ENCODE measurements around the gene CENPP. TPM values are rescaled to one million over a fixed set of nuclear protein-coding genes. Genes with fewer than 3 reads are reported as not detected.

CENPP gene
- total RNA-seq, 1 donor from 2014 or later, result 4.5 TPM

DNA sequence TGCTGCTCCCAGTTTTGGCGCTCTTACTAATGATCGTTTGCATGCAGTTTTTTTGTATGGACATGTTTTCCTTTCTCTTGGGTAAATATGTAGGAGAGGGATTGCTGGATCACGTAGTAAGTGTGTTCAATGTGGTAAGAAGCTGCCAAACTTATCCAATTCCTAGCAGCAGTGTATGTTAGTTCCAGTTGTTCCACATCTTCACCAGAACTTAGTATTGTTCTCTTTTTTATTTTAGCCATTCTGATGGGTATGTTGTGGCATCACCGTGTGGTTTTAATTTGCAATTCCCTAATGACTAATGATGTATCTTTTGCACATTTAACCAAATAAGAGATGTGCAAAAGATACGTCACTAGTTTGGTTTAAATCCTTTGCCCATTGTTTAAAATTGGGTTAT, 278.2 kb downstream of the CENPP start:
- H3K4me1 Mint-ChIP-seq (ENCODE audit: unreplicated experiment), result peaks cover 8% of the 10 kb centered on the region
- H3K27ac Mint-ChIP-seq (ENCODE audit: unreplicated experiment), result no peak overlapping the region
- no peak overlapping the region for H3K4me3 Mint-ChIP-seq (ENCODE audit: unreplicated experiment)
- no peaks in the 10 kb centered on the region for H3K9me3 Mint-ChIP-seq (ENCODE audit: unreplicated experiment)
- no peak for DNase-seq (ENCODE audit: low spot score)
- TF ChIP-seq, protein P1, sequence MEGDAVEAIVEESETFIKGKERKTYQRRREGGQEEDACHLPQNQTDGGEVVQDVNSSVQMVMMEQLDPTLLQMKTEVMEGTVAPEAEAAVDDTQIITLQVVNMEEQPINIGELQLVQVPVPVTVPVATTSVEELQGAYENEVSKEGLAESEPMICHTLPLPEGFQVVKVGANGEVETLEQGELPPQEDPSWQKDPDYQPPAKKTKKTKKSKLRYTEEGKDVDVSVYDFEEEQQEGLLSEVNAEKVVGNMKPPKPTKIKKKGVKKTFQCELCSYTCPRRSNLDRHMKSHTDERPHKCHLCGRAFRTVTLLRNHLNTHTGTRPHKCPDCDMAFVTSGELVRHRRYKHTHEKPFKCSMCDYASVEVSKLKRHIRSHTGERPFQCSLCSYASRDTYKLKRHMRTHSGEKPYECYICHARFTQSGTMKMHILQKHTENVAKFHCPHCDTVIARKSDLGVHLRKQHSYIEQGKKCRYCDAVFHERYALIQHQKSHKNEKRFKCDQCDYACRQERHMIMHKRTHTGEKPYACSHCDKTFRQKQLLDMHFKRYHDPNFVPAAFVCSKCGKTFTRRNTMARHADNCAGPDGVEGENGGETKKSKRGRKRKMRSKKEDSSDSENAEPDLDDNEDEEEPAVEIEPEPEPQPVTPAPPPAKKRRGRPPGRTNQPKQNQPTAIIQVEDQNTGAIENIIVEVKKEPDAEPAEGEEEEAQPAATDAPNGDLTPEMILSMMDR (IDR thresholded peaks at IDR 0.05; ENCODE audit: unreplicated experiment), result no peak
- peaks cover 7% of the 10 kb centered on the region for H3K27me3 Mint-ChIP-seq (ENCODE audit: unreplicated experiment)
- H3K36me3 Mint-ChIP-seq (ENCODE audit: low read depth, unreplicated experiment), result peaks cover 10% of the 10 kb centered on the region

DNA sequence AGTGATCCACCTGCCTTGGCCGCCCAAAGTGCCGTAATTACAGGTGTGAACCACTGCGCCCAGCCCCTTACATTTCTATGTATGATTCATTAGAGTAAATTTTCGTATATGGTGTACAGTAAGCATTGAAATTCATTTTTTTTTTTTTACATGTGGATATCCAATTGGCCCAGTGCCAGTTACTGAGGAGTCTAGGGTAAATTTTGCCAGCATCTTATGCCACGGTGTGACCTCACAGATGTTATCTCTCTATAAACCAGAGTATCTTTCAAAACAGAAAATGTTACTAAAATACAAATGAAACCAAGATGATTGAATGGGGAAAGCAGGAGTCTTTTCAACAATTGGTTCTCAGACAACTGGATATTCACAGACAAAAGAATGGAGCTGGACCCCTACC, 279.5 kb downstream of the CENPP start:
- Mint-ChIP-seq H3K36me3 (ENCODE audit: low read depth, unreplicated experiment) (peaks cover 10% of the 10 kb centered on the region), H3K9me3 (ENCODE audit: unreplicated experiment) (no peaks in the 10 kb centered on the region), H3K4me3 (ENCODE audit: unreplicated experiment) (no peak overlapping the region), H3K4me1 (ENCODE audit: unreplicated experiment) (peaks cover 8% of the 10 kb centered on the region), H3K27me3 (ENCODE audit: unreplicated experiment) (peaks cover 7% of the 10 kb centered on the region), H3K27ac (ENCODE audit: unreplicated experiment) (no peak overlapping the region)
- DNase-seq (ENCODE audit: low spot score), result no peak
- TF ChIP-seq, protein P1 (IDR thresholded peaks at IDR 0.05; ENCODE audit: unreplicated experiment), result no peak

DNA sequence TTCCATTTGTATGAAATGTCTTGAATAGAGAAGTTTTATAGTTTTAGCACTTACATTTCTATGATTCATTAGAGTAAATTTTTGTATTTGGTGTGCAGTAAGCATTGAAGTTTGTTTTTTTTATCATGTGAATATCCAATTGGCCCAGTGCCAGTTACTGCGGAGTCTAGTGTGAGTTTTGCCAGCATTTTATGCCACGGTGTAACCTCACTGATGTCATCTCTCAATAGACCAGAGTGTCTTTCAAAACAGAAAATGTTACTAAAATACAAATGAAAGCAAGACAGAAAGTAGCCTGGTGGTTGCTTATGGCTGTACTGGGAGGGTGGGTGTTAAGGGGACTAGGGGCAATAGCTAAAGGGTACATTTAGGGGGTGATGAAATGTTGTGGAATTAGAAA, 281.3 kb downstream of the CENPP start:
- TF ChIP-seq, protein P1 (IDR thresholded peaks at IDR 0.05; ENCODE audit: unreplicated experiment), result no peak
- no peak for DNase-seq (ENCODE audit: low spot score)
- H3K27me3 Mint-ChIP-seq (ENCODE audit: unreplicated experiment), result peaks cover 5% of the 10 kb centered on the region
- H3K36me3 Mint-ChIP-seq (ENCODE audit: low read depth, unreplicated experiment), result peaks cover 18% of the 10 kb centered on the region
- H3K9me3 Mint-ChIP-seq (ENCODE audit: unreplicated experiment), result no peaks in the 10 kb centered on the region
- peaks cover 8% of the 10 kb centered on the region for H3K4me1 Mint-ChIP-seq (ENCODE audit: unreplicated experiment)
- H3K4me3 Mint-ChIP-seq (ENCODE audit: unreplicated experiment), result no peak overlapping the region
- no peak overlapping the region for H3K27ac Mint-ChIP-seq (ENCODE audit: unreplicated experiment)

DNA sequence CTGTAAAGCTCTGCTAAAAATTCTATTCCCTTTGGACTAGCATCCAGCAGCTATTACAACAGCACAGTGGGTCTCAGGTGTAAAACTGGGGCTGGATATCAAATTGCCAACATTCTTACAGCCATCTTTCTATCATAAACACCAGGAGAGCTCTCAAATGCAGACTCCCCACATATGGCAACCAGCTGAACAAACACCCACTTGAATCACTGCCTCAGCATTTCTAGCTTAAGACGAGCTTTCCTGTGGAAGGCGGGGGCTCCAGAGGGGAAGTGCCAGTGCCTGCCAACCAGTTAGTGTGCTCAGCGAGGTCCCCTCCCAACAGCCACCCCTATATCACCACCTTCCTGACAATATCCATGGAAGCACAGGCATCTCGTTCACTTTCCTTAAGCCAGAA, 282.0 kb downstream of the CENPP start:
- H3K4me3 Mint-ChIP-seq (ENCODE audit: unreplicated experiment), result no peak overlapping the region
- peaks cover 22% of the 10 kb centered on the region for H3K36me3 Mint-ChIP-seq (ENCODE audit: low read depth, unreplicated experiment)
- H3K4me1 Mint-ChIP-seq (ENCODE audit: unreplicated experiment), result peaks cover 8% of the 10 kb centered on the region
- peaks cover 5% of the 10 kb centered on the region for H3K27me3 Mint-ChIP-seq (ENCODE audit: unreplicated experiment)
- H3K9me3 Mint-ChIP-seq (ENCODE audit: unreplicated experiment), result no peaks in the 10 kb centered on the region
- TF ChIP-seq, protein P1 (IDR thresholded peaks at IDR 0.05; ENCODE audit: unreplicated experiment), result no peak
- no peak for DNase-seq (ENCODE audit: low spot score)
- no peak overlapping the region for H3K27ac Mint-ChIP-seq (ENCODE audit: unreplicated experiment)

DNA sequence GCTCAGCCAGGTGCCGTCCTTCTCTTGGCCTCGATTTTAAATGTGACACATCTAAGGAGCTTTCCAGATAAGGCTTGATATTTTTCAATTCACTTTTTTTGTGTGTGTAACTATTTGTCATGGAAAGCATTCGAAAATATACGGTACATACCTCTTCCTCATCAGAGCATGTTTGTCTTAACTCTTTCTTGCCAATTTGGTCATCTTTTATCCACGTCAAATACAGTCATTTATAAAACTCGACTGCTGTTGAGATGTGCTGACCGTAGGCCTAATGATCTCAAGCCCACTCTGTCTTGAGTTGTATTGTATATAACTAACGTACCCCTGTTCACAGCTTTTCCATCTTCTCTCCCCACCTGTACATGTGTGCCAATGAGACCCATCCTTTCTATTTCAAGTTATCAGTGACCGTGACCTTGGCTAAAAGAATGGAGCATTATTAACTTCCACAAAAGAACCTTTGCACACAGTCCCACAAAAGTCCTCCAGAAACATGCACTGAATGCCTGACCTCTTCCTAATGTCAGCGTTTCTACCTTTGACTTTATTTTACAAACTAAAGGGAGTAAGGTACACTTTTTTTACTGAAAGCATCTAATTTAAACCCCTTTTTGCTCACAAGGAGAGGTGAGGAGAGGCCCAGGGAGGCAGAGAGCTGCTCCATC, 282.6 kb downstream of the CENPP start:
- no peak for DNase-seq (ENCODE audit: low spot score)
- peaks cover 19% of the 10 kb centered on the region for H3K36me3 Mint-ChIP-seq (ENCODE audit: low read depth, unreplicated experiment)
- H3K27ac Mint-ChIP-seq (ENCODE audit: unreplicated experiment), result no peak overlapping the region
- peaks cover 8% of the 10 kb centered on the region for H3K4me1 Mint-ChIP-seq (ENCODE audit: unreplicated experiment)
- no peak overlapping the region for H3K4me3 Mint-ChIP-seq (ENCODE audit: unreplicated experiment)
- TF ChIP-seq, protein P1 (IDR thresholded peaks at IDR 0.05; ENCODE audit: unreplicated experiment), result no peak
- H3K27me3 Mint-ChIP-seq (ENCODE audit: unreplicated experiment), result peaks cover 5% of the 10 kb centered on the region
- H3K9me3 Mint-ChIP-seq (ENCODE audit: unreplicated experiment), result no peaks in the 10 kb centered on the region

Data from endothelial cell (in vitro differentiated cells).